ENCODE data around the gene KLHDC8A. TPM values are rescaled to one million over a fixed set of nuclear protein-coding genes. Genes with fewer than 3 reads are reported as not detected.

Gene KLHDC8A
- total RNA-seq, 2 donors from 2014 or later, result 15.6 TPM; not detected in 1

DNA sequence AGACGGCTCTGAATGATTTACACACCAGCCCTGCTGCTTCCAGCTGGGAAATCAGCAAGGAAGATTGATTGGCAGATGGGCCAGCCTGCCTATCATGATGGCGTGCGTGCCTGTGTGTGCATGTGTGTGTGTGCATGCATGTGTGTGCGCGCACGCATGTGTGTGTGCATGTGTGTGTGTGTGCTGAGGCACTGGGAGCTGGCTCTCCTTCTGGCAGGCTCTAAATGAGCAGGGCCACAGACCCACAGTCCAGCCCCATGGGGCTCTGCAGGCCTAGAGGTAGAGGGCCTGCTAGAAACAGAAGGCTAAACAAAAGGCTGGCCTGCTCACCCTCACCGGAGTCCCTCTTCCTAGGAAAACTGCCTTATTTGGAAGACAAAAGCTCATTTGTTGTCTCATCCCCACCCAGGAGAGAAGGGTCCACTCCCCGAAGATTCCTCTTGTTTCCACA is 6.0 kb downstream of the KLHDC8A start:
- H3K9me3 ChIP-seq, result no peaks in the 10 kb centered on the region
- no peak overlapping the region for H3K4me3 ChIP-seq
- no peak overlapping the region for H3K27ac ChIP-seq
- WGBS, result 80% methylated on average over 8 of the region's 8 CpGs
- H3K4me1 ChIP-seq (replicated peaks), result no peaks in the 10 kb centered on the region
- DNase-seq (ENCODE audit: low spot score), result no peak
- intact Hi-C loops (cut with DNase I), result loop anchor here (5.0 to 10.0 kb wide), 2 partner anchors 77 to 174 kb away; no protein-coding TSS in a partner anchor
- H3K36me3 ChIP-seq, result no peaks in the 10 kb centered on the region
- TF ChIP-seq POLR2A (IDR thresholded peaks at IDR 0.05) (no peak), POLR2AphosphoS5 (IDR thresholded peaks at IDR 0.05) (no peak)
- TF ChIP-seq, protein P1, sequence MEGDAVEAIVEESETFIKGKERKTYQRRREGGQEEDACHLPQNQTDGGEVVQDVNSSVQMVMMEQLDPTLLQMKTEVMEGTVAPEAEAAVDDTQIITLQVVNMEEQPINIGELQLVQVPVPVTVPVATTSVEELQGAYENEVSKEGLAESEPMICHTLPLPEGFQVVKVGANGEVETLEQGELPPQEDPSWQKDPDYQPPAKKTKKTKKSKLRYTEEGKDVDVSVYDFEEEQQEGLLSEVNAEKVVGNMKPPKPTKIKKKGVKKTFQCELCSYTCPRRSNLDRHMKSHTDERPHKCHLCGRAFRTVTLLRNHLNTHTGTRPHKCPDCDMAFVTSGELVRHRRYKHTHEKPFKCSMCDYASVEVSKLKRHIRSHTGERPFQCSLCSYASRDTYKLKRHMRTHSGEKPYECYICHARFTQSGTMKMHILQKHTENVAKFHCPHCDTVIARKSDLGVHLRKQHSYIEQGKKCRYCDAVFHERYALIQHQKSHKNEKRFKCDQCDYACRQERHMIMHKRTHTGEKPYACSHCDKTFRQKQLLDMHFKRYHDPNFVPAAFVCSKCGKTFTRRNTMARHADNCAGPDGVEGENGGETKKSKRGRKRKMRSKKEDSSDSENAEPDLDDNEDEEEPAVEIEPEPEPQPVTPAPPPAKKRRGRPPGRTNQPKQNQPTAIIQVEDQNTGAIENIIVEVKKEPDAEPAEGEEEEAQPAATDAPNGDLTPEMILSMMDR (IDR thresholded peaks at IDR 0.05), result no peak
- H3K27me3 ChIP-seq (replicated peaks; ENCODE audit: insufficient read depth), result no peaks in the 10 kb centered on the region

DNA sequence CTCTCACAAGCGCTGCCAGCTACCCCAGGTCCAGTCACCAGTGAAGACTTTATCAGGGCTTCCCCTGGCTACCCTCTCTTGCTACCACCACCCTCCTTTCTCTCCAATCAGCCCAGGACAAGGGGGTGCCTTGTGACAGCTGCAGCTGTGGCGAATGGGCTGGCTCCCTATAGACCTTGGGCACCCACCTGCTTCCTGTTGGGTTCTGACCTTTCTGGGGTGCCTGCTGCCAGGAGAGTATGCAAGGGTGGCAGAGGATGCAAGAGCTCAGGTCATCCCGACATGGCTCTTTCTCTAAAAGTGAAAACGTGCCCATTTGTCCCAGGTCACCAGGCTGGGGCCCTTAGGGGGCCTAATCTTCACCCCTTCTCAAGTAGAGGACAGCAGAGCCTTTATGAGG is 6.6 kb downstream of the KLHDC8A start:
- DNase-seq (ENCODE audit: low spot score), result no peak
- 76% methylated on average over 4 of the region's 4 CpGs for WGBS
- Histone ChIP-seq H3K9me3 (no peaks in the 10 kb centered on the region), H3K36me3 (no peaks in the 10 kb centered on the region), H3K27ac (no peak overlapping the region), H3K4me3 (no peak overlapping the region), H3K4me1 (replicated peaks) (no peaks in the 10 kb centered on the region), H3K27me3 (replicated peaks; ENCODE audit: insufficient read depth) (no peaks in the 10 kb centered on the region)
- intact Hi-C loops (cut with DNase I), result loop anchor here (5.0 to 10.0 kb wide), 2 partner anchors 77 to 175 kb away; no protein-coding TSS in a partner anchor
- TF ChIP-seq POLR2A (IDR thresholded peaks at IDR 0.05), result no peak
- TF ChIP-seq, protein P1 (IDR thresholded peaks at IDR 0.05), result no peak
- TF ChIP-seq POLR2AphosphoS5 (IDR thresholded peaks at IDR 0.05), result no peak

DNA sequence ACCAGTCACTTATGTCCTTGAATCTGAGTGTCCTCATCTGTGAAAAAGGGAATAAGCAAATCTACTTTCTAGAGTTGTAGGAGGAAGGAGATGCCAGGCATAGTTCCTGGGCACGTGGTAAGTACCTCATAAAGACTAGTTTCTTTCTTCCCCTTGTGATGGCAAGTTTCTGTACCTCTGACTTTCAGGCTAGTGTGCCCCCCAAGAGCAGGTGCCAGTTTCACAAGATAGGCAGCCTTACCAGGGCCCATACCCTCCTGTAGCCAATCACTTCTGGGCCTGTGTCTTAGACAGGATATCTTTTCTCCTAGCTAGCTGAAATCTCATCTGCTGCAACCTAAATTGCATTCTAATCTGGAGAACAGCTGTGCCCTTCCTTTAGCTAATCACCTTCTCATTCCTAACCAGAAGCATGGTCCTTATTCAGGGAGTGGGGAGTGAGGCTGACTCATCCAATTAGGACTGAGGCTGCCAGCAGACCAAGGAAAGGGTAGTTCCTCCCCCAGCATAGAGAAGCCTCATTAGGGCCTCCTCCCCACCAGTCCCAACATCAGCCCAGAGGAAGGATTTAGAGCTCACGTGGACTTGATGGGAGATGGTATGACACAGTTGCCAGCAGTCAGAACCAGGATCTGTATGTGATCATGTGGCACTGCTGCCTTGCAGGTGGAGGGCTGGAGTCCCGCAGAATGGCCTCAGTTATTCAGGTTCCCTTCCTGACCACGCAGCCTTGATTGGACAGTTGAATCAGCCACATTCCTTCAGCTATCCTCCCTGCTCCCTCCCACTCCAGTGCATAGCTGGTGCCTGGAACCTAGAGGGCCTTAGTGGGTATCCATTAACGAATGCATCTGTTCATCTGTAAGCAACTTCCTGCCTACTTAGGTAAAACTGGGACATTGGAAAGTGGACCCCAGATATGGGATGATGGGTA is 7.9 kb downstream of the KLHDC8A start:
- peaks cover 9% of the 10 kb centered on the region for H3K4me1 ChIP-seq (replicated peaks)
- DNase-seq (ENCODE audit: low spot score), result no peak
- TF ChIP-seq POLR2A (IDR thresholded peaks at IDR 0.05) (no peak), POLR2AphosphoS5 (IDR thresholded peaks at IDR 0.05) (no peak)
- TF ChIP-seq, protein P1 (IDR thresholded peaks at IDR 0.05), result no peak
- no peaks in the 10 kb centered on the region for H3K9me3 ChIP-seq
- H3K27me3 ChIP-seq (replicated peaks; ENCODE audit: insufficient read depth), result no peaks in the 10 kb centered on the region
- H3K36me3 ChIP-seq, result no peaks in the 10 kb centered on the region
- no peak overlapping the region for H3K4me3 ChIP-seq
- H3K27ac ChIP-seq, result no peak overlapping the region
- 84% methylated on average over 4 of the region's 5 CpGs for WGBS
- intact Hi-C loops (cut with DNase I), result no loop called here

DNA sequence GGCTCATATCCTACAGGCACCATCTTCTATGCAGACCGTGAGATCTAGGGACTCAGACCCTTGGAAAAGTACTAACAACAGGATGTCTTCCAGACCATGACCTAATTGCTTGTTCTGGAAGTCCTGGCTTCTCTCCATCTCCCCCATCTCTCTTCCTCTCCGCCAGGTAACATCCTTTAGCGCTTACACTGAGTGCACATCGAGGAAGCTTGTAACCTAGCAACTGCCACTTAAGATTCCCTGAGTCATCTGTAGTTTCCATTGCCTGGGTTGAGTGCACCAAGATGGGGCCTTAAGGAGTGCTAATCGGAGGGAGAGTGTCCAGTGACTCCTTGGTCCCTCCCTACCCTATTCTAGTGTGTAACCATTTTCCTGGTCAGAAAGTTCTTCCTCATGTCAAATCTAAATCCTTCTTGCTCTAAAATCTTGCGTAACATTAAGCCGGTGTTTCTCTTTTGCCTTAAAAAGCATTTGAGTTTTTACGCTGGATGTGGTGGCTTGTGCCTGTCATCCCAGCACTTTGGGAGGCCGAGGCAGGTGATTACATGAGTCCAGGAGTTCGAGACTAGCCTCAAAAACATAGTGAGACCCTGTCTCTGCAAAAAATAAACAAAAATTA is 9.7 kb downstream of the KLHDC8A start:
- H3K27me3 ChIP-seq (replicated peaks; ENCODE audit: insufficient read depth), result peaks cover 6% of the 10 kb centered on the region
- WGBS, result 91% methylated on average over 10 of the region's 10 CpGs
- H3K36me3 ChIP-seq, result no peaks in the 10 kb centered on the region
- H3K4me3 ChIP-seq, result no peak overlapping the region
- peaks cover 12% of the 10 kb centered on the region for H3K4me1 ChIP-seq (replicated peaks)
- DNase-seq (ENCODE audit: low spot score), result no peak
- no peaks in the 10 kb centered on the region for H3K9me3 ChIP-seq
- intact Hi-C loops (cut with DNase I), result no loop called here
- no peak overlapping the region for H3K27ac ChIP-seq
- TF ChIP-seq POLR2A (IDR thresholded peaks at IDR 0.05), result no peak
- no peak for TF ChIP-seq POLR2AphosphoS5 (IDR thresholded peaks at IDR 0.05)
- TF ChIP-seq, protein P1 (IDR thresholded peaks at IDR 0.05), result no peak

Measured in prostate gland (tissue), 2 donors.